GM18909 (cell line): ENCODE measurements around the gene BCKDHB.
A peak's percentile ranks its signal among the peaks of the same experiment; 100 is the strongest.

Experiments used
- ATAC-seq: cut with Tn5 transposase; IDR thresholded peaks from one replicate; pipeline ENCODE4 v1.9.1; 2021; ENCODE audit warnings: mild to moderate bottlenecking; ENCODE audit not compliant: unreplicated experiment, poor library complexity

Gene BCKDHB

GRCh38 chr6:80145921-80146320 is 39.5 kb downstream of the BCKDHB start:
- ATAC-seq: peak; percentile 23

- ATAC-seq: peak; percentile 40
These were observed 41.7 kb downstream of the BCKDHB start for GRCh38 chr6:80148220-80148619.

- ATAC-seq: no peak
These were observed 45.2 kb downstream of the BCKDHB start for GRCh38 chr6:80151635-80152034.

GRCh38 chr6:80154160-80154559 is 47.7 kb downstream of the BCKDHB start:
- ATAC-seq: no peak

- ATAC-seq: no peak
These were observed 49.8 kb downstream of the BCKDHB start for GRCh38 chr6:80156221-80156620.

GRCh38 chr6:80158478-80158989 is 52.1 kb downstream of the BCKDHB start:
- ATAC-seq: no peak

GRCh38 chr6:80161434-80161833 is 55.0 kb downstream of the BCKDHB start:
- no peak for ATAC-seq

GRCh38 chr6:80163754-80164187 is 57.3 kb downstream of the BCKDHB start:
- peak; percentile 79 for ATAC-seq

- peak; percentile 95 for ATAC-seq
These were observed 58.7 kb downstream of the BCKDHB start for GRCh38 chr6:80165143-80165542.

- no peak for ATAC-seq
These were observed 59.3 kb downstream of the BCKDHB start for GRCh38 chr6:80165819-80166218.

- ATAC-seq: no peak
These were observed 64.0 kb downstream of the BCKDHB start for GRCh38 chr6:80170433-80170832.

GRCh38 chr6:80173411-80173810 is 66.9 kb downstream of the BCKDHB start:
- ATAC-seq: no peak

GRCh38 chr6:80174900-80175572 is 68.6 kb downstream of the BCKDHB start:
- ATAC-seq: peak; percentile 72

- ATAC-seq: no peak
These were observed 73.2 kb downstream of the BCKDHB start for GRCh38 chr6:80179695-80180094.

GRCh38 chr6:80181352-80182081 is 75.0 kb downstream of the BCKDHB start:
- peak; percentile 68 for ATAC-seq

GRCh38 chr6:80182308-80182707 is 75.8 kb downstream of the BCKDHB start:
- ATAC-seq: no peak

GRCh38 chr6:80183019-80183795 is 76.7 kb downstream of the BCKDHB start:
- ATAC-seq: no peak

GRCh38 chr6:80185492-80185891 is 79.0 kb downstream of the BCKDHB start:
- ATAC-seq: no peak

GRCh38 chr6:80186082-80186481 is 79.6 kb downstream of the BCKDHB start:
- no peak for ATAC-seq

GRCh38 chr6:80196906-80197305 is 90.4 kb downstream of the BCKDHB start:
- no peak for ATAC-seq

GRCh38 chr6:80197474-80197873 is 91.0 kb downstream of the BCKDHB start:
- ATAC-seq: no peak
